NCI-H748 treated with DMSO at 0.1 percent for 48 hours (cell line): ENCODE results near the gene PLA2G1B.
"Not testable (repeated sequence)": the region's sequence is repeated elsewhere in the genome, so short reads cannot be mapped to it uniquely, and the experiment has no call there.

ENCODE experiments used
- DNase-seq: peaks from one replicate; lab custom pipeline; 2025; lab: John Stamatoyannopoulos, UW

PLA2G1B gene

GRCh38 chr12:120358412-120359100 is 31.0 kb upstream of the PLA2G1B start:
- no peak for DNase-seq

- DNase-seq = no peak
Measured at GRCh38 chr12:120357104-120357503, 29.5 kb upstream of the PLA2G1B start.

GRCh38 chr12:120356567-120357030 is 29.0 kb upstream of the PLA2G1B start:
- DNase-seq = peak; percentile 37

GRCh38 chr12:120353556-120354317 is 26.2 kb upstream of the PLA2G1B start:
- no peak for DNase-seq

- DNase-seq = no peak
Measured at GRCh38 chr12:120353136-120353535, 25.6 kb upstream of the PLA2G1B start.

- DNase-seq = no peak
Measured at GRCh38 chr12:120352117-120352516, 24.5 kb upstream of the PLA2G1B start.

GRCh38 chr12:120350576-120351350 is 23.2 kb upstream of the PLA2G1B start:
- no peak for DNase-seq

GRCh38 chr12:120347766-120348165 is 20.2 kb upstream of the PLA2G1B start:
- no peak for DNase-seq

DNA sequence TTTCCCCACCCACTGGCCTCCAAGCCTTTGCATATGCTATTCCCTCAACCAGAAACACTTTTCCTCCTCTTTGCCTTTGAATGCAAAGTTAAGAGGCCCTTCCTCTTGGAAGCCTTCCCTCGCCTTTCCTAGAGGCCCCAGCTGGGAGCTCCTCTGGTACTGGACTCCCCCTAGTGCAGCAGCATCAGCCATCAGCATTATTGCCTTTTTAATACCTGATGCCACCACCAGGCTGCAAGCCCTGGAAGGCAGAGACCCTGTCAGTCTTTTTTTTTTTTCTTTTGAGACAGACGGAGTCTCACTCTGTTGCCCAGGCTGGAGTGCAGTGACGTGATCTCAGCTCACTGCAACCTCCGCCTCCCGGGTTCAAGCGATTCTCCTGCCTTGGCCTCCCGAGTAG is 19.1 kb upstream of the PLA2G1B start:
- no peak for DNase-seq

DNA sequence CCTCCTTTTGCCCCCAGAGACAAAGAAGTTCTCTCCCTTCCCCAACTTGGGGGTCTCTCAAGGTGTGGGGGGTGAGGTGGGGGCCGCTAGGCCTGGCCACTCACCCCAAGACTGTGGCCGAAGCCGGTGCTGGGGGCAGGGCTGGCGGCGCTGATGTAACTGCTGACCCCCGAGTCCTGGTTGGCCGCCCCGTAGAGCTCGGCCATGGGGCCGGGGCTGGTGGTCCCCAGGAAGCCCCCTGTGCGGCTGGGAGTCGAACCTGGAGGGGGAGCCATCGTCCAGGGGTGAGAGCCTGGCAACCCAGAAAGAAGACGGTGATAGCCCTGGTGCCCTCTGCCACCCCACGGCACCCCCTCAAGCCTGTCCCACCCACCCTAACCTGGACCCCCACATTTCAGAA is 18.5 kb upstream of the PLA2G1B start:
- no peak for DNase-seq

DNA sequence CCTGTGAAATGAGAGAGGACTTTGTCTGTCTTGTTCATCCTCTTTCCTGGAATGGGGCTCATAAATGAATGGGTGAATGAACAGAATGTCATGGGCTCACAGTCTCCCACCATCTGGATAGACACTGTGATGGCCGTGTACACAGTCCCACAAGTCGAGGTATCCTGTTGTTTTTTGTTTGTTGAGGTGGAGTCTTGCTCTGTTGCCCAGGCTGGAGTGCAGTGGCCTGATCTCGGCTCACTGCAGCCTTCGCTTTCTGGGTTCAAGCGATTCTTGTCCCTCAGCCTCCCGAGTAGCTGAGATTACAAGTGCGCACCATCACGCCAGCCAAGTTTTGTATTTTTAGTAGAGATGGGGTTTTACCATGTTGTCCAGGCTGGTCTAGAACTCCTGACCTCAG is 16.1 kb upstream of the PLA2G1B start:
- DNase-seq = no peak

GRCh38 chr12:120343039-120343537 is 15.5 kb upstream of the PLA2G1B start:
- no peak for DNase-seq

DNA sequence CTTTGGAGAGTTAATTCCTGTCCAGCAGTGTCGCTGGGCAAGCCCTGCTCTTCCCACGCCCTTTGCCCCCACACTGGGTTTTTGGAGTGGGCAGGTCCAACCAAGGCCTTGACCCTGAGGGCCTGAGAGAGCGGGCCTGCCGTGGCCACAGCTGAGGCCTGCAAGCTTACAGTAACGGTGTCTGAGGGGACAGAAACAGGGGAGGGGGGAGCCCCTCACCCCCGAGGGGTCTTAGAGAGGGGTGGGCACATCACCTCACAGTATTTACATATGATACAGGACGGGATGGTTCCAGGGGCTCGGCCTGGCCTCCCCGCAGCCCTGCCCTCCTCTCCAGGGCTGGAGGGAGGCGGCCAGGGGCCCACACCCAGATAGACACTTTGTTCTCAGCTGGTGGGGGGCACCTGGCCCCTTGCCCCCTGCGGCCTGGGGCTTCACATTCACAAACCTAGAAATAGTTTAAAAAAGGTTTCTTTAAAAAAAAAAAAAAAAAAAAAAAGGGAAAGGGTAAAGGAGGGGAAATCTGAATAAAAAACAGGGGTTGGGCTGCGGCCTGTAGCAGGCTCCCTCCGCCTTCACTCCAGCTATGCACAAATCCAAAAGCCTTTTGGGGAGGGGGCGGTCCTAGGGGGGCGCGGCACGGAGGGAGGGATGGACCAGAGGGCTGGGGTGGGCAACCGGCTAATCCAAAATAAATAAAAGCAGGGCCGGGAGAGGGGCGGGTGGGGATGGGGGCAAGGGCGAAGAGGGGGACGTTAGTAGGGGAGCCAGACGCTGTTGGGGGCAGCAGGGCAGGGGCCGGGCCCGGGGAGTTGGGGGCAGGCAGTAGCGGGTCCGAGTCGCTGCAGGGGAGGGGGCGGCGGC is 14.8 kb upstream of the PLA2G1B start:
- no peak for DNase-seq

DNA sequence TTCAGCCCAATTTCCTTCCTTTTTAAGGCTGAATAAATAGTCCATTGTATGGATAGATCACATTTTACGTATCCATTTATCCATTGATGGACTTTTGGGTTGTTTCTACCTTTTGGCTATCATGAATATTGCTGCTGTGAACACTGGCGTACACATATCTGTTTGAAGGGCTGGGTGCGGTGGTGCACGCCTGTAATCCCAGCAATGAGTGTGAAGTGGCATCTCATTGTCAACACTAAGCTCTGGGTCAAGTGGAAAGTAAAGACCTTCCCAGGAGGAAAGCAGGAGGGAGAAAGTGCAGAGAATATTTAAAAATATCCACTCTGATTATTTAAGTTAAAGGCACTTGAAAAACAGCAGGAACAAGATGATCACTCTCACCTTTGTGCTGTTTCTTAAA is 11.7 kb upstream of the PLA2G1B start:
- no peak for DNase-seq

DNA sequence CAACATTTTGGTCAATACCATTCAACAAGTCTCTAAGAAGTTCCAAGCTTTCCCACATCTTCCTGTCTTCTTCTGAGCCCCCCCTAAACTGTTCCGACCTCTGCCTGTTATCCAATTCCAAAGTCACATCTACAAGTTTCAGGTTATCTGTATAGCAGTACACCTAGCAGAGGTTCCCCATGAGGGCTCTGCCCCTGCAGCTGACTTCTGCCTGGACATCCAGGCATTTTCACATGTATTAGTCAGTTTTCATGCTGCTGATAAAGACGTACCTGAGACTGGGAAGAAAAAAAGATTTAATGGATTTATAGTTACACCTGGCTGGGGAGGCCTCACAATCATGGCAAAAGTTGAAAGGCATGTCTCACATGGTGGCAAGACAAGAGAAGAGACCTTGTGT is 10.2 kb upstream of the PLA2G1B start:
- DNase-seq = no peak

DNA sequence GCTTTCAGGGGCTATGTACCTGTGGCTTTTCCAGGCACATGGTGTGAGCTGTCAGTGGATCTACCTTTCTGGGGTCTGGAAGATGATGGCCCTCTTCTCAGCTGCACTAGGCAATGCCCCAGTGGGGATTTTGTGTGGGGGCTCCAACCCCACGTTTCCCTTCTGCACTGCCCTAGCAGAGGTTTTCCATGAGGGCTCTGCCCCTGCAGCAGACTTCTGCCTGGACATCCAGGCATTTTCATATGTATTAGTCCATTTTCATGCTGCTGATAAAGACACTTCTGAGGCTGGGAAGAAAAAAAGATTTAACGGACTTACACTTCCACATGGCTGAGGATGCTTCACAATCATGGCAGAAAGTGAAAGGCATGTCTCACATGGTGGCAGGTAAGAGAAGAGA is 8.8 kb upstream of the PLA2G1B start:
- not testable (repeated sequence) for DNase-seq

- DNase-seq = peak; percentile 25
Measured at GRCh38 chr12:120335447-120335846, 7.9 kb upstream of the PLA2G1B start.

DNA sequence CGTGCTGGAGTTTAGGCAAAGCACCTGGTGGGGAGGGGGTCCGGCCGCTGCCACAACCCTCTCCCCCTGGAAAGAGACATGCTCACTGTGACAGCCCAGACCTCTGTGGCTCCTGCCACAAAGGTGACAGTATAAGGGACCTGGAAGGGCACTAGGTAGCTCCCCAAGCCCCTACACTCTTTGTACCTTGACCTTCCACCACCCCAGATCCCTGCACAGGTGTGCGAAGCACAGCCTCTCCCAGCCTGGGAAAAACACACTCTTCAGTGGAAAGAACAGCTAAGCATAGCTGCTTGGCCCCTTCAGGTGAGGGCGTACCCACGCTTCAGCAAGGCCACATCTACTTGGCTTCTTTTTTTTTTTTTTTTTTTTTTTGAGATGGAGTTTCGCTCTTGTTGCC is 4.9 kb upstream of the PLA2G1B start:
- DNase-seq = no peak

- DNase-seq = no peak
Measured at GRCh38 chr12:120332041-120332440, 4.5 kb upstream of the PLA2G1B start.

DNA sequence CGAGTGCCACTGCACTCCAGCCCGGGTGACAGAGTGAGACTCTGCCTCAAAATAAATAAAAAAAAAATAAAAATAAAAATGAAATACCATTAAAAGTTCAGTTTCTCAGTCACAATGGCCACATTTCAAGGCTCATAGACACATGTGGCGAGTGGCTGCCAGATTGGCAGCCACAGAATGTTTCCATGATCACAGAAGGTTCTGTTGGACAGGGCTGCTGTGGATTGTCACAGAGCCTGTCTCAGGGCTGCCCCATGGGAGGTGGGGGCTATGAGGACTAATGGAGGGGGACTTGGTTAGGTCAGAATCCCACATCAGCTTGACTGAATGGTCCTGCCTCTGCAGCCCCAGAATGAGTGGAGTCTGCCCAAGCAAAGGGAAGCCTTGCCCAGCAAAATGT is 3.8 kb upstream of the PLA2G1B start:
- no peak for DNase-seq

DNA sequence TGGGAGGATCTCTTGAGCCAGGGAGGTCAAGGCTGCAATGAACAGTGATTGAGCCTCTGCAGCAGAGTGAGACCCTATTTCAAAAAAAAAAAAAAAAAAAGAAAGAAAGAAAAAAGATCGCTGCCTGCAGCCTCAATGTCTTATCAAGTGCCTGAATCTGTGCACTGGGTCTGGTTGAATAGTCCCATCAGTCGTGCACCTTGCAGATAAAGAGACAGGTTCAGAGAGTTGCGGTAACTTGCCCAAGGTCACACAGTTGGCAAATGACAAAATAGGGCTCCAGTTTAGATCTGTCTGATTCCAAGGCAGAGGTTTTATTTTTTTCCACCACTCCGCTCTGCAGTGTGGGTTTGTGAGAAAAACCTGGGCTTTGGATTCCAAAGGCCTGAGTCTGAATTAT is 649 bp upstream of the PLA2G1B start:
- DNase-seq = no peak
